GM18505 (cell line): ENCODE results near the gene EHBP1L1.

Experiments used
- ATAC-seq: cut with Tn5 transposase; IDR thresholded peaks from one replicate; pipeline ENCODE4 v1.9.1; 2021; ENCODE audit not compliant: unreplicated experiment
- POLR2A ChIP-seq: IDR thresholded peaks from 4 replicates; pipeline ENCODE4 v1.6.1; 2011; ENCODE audit warnings: borderline replicate concordance; ENCODE audit not compliant: insufficient read depth, insufficient read length; ENCODE audit errors: extremely low read depth

The EHBP1L1 gene

GRCh38 chr11:65575568-65576231 is at the start of gene EHBP1L1:
Gene EHBP1L1 (plus strand): TSS chr11:65576053. CDS start chr11:65576303, 250 bp downstream.
- peak; percentile 55 for TF ChIP-seq POLR2A
- peak; percentile 29 for ATAC-seq

GRCh38 chr11:65526744-65527143 is 49.1 kb upstream of the EHBP1L1 start:
- no peak for TF ChIP-seq POLR2A
- no peak for ATAC-seq

GRCh38 chr11:65528819-65529350 is 47.0 kb upstream of the EHBP1L1 start:
- no peak for TF ChIP-seq POLR2A
- ATAC-seq, result no peak

GRCh38 chr11:65529475-65530156 is 46.2 kb upstream of the EHBP1L1 start:
- TF ChIP-seq POLR2A, result no peak
- ATAC-seq, result no peak

DNA sequence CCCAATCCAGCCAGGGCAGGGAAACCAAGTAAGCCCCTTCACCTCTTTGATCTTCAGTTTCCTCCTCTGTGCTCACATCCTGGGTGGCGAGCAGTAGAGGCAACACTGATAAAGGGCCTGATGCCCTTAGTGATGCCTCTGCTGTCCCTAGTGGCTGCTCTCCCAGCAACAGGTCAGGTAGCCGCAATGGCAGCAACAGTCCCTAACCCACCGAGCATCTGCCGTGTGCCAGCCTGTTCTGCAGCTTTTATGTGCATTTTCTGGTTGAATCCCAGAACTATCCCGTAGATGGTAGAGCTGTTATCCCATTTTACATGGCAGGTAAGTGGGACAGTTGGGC is 45.7 kb upstream of the EHBP1L1 start:
- no peak for ATAC-seq
- no peak for TF ChIP-seq POLR2A

DNA sequence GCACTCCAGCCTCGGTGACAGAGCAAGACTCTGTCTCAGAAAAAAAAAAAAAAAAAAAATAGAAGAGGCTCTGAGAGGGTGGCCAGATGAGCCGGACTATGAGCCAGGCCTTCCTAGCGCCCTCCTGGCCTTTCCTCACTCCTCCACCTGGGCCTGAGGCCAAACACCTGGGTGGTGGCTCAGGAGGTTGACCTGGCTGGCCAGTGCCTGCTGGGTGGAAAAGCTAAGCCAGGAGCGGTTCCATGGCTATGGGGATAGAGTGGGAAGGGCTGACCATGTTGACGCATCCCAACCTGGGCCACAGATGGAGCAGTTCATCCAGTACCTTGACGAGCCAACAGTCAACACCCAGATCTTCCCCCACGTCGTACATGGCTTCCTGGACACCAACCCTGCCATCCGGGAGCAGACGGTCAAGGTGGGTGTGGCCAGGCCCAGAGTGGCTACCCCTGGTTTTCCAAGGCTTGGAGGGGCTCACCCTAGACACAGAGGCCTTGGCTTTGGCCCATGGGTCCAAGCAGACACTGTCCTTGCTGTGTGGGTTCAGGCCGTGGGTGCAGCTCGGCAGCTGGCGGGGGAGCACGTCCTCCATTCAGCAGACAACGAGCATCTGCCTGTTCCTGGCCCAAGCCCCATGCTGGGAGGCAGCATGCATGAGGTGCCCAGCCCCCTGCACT is 43.3 kb upstream of the EHBP1L1 start:
- TF ChIP-seq POLR2A, result no peak
- no peak for ATAC-seq

DNA sequence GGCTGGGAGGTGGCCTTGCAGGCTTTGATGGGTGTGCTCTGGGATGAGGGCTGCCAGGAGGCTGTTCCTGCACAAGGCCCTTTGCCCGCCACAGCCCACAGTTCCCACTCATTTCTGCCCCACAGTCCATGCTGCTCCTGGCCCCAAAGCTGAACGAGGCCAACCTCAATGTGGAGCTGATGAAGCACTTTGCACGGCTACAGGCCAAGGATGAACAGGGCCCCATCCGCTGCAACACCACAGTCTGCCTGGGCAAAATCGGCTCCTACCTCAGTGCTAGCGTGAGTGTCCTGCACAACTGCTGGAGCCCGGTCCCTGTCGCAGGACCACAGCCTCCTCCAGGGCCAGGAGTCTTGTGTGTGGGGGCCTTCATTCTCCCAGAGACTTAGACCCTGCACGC is 40.8 kb upstream of the EHBP1L1 start:
- ATAC-seq, result no peak
- TF ChIP-seq POLR2A, result no peak

- ATAC-seq, result no peak
- TF ChIP-seq POLR2A, result no peak
Observed at GRCh38 chr11:65536412-65537295, 39.2 kb upstream of the EHBP1L1 start.

DNA sequence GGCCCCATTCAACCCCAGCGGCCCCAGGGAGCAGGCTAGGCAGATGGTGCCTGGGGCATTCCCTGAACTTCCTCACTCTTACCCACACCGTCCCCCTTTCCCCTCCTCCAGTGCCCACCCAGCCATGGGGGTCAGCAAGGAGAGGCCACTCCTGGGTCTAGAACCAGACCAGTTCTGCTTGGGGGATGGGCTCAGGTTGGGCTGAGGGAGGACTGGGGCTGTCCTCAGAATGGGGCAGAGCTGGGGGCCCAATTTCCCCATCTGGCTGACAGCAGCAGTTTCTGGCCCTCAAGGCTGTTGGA is 38.6 kb upstream of the EHBP1L1 start:
- TF ChIP-seq POLR2A, result no peak
- no peak for ATAC-seq

DNA sequence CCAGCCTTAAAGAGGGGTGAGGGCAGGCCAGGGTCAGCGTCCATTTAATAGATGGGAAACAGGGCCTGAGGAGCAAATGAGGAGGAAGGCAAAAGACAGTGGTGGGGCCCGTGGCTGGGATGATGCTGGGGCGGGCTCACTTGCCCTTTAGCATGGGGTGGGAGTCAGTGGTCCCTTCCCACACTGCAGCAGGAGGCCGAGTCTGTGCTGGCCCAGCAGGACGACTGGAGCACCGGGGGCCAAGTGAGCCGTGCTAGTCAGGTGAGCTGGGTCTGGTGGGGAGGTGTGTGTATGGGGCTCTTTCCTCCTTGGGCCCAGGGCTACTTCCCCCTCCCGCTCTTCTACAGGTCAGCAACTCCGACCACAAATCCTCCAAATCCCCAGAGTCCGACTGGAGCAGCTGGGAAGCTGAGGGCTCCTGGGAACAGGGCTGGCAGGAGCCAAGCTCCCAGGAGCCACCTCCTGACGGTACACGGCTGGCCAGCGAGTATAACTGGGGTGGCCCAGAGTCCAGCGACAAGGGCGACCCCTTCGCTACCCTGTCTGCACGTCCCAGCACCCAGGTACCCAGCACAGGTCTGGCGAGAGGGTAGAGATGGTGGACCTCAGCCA is 38.1 kb upstream of the EHBP1L1 start:
- no peak for ATAC-seq
- no peak for TF ChIP-seq POLR2A

GRCh38 chr11:65538232-65538914 is 37.5 kb upstream of the EHBP1L1 start:
- ATAC-seq, result no peak
- TF ChIP-seq POLR2A, result no peak
